Peyer's patch (tissue), 4 donors: Measurements from ENCODE around the gene TMX2.

Source experiments
- CTCF ChIP-seq, 6 experiments: fragments of 450-650 bp in 4 of 6; fragments of 200-600 bp in 2 of 6; sonication (generic) in 1 of 6; IDR thresholded peaks; one replicate each; pipeline ENCODE4 v1.5.1; 2017 to 2019; ENCODE audit warnings: antibody characterized with exemption in 6 of 6, mild to moderate bottlenecking in 3 of 6, moderate library complexity in 1 of 6
- POLR2A ChIP-seq, 2 donors: fragments of 450-650 bp; IDR thresholded peaks; one replicate each; pipeline ENCODE4 v1.5.1; 2017; ENCODE audit warnings: antibody characterized with exemption in 2 of 2, mild to moderate bottlenecking in 2 of 2, moderate library complexity in 2 of 2

- TF ChIP-seq CTCF (IDR thresholded peaks at IDR 0.05) (peak in 2 of 6 experiments; percentile 14 to 17), POLR2A (IDR thresholded peaks at IDR 0.05) (peak; percentile 86 to 97)
Measured at GRCh38 chr11:57761301-57762234, 49.2 kb downstream of the TMX2 start, which contains the start of gene CTNND1.
